HG02610 (cell line): Measurements from ENCODE around the gene KCNIP4.
"Not testable (repeated sequence)": the region's sequence is repeated elsewhere in the genome, so short reads cannot be mapped to it uniquely, and the experiment has no call there.

ENCODE experiments used
- ATAC-seq: cut with Tn5 transposase; IDR thresholded peaks from one replicate; pipeline ENCODE4 v1.9.1; 2021; ENCODE audit warnings: mild to moderate bottlenecking, moderate library complexity; ENCODE audit not compliant: unreplicated experiment

KCNIP4 gene

DNA sequence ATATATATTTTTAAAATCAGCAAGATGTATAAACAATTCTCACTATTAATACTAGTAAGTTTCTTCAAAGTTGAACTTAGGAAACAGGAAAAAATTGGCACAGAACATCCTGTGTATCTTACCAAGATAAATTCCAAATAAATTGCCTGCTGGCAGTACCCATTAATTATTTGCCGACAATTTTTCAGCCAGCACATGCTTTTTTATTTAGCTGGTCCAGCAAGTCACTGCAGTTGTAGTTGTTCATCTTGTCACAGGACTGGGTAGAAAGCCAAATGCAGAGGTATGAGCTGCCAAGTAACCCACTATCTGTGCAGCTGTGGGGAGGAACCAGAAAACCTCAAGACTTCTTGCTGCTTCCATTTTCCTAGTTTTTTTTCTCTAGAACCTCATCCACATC is 1134.9 kb downstream of the KCNIP4 start:
- ATAC-seq: no peak

DNA sequence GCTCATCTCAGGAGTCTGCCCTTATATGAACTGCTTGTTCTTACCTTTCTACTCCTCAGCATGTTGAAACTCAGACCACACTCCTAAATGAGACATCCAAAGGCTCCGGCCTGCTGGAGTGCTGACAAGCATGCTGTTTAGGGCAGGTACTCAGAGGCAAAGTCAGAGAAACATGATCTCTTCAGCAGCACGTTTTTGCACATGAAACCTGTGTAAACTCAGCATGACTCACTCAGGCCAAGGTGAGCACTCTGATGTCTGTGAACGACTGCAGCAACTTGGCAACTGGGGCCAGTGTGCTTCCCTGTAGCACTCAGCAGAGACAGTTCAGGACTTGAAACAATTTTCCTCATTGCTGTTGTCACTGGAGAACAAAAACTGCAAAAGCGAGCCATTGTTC is 1138.8 kb downstream of the KCNIP4 start:
- no peak for ATAC-seq

DNA sequence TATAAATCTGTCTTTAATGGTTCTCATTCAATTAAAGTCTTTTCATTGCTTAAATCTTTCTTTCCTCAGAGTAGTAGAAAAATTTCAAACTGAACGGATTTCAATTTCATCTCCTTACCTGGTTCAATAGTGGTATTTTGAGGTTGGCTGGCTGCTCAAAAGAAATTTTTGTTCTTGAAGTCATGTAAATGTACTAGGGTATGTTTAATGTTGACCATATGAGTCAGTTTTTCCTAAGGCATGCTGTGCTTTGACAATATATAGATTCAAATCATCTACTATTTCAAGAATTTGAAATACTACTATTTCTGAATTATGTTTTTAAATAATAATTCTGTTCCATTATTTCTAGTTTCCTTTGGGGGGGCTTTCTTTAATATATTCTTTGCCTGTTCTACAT is 1142.9 kb downstream of the KCNIP4 start:
- no peak for ATAC-seq

DNA sequence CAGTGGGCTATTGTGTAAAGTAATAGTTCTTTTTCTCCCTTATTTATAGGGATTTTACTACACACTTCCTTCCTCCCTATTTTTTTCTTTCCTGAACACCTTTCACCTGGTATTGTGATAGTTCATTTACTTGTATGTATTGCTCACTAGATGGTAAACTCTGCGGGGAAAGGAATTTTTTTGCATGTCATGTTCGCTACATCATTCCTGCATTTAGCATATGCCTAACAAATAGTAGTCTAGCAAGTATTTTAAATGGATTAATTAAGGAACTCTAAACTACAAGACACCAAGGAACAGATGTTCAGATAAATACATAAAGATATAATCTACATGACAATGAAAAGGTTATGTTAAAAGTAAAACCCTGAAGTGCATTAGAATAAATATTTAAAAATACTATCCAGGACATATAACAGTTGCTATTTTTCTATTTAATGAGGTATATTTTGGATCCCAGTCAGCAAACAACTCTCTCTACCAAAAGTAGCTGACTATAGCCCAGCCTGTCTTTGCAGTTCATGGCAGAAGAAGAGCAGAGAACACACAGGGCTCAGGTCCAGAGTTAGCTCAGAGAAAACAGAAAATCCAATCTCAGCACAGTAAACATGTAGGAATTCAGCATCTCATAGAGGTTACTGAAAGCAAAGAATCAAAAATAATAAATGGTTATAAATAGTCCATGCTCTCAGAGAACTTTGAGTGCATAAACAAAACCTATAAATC is 1160.5 kb downstream of the KCNIP4 start:
- ATAC-seq: no peak

DNA sequence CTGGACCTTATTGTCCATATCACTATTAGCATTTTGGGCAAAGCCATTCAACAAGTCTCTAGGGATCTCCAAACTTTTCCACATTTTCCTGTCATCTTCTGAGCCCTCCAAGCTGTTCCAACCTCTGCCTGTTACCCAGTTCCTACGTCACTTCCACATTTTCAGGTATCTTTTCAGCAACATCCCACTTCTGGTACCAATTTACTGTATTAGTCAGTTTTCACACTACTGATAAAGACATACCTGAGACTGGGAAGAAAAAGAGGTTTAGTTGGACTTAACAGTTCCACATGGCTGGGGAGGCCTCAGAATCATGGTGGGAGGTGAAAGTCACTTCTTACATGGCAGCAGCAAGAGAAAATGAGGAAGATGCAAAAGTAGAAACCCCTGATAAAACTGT is 1165.4 kb downstream of the KCNIP4 start:
- not testable (repeated sequence) for ATAC-seq

DNA sequence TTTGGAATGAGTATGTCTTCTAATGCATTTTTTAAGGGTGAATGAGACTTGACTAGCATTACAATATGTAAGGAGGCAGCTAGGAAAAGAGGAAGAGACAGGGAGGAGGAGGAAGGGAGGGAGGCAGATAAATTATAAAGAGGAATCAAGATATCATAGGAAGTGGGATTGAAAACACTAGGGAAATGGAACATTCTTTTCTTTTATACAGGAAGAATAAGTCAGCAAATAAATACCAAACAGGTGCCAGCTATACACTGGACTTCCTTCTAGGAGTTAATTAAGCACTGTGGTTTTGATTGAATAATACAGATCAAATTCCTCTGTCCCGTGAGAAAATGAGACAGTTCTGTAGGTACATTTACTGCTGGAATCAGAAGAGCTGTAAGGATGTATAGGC is 1169.7 kb downstream of the KCNIP4 start:
- ATAC-seq: no peak

DNA sequence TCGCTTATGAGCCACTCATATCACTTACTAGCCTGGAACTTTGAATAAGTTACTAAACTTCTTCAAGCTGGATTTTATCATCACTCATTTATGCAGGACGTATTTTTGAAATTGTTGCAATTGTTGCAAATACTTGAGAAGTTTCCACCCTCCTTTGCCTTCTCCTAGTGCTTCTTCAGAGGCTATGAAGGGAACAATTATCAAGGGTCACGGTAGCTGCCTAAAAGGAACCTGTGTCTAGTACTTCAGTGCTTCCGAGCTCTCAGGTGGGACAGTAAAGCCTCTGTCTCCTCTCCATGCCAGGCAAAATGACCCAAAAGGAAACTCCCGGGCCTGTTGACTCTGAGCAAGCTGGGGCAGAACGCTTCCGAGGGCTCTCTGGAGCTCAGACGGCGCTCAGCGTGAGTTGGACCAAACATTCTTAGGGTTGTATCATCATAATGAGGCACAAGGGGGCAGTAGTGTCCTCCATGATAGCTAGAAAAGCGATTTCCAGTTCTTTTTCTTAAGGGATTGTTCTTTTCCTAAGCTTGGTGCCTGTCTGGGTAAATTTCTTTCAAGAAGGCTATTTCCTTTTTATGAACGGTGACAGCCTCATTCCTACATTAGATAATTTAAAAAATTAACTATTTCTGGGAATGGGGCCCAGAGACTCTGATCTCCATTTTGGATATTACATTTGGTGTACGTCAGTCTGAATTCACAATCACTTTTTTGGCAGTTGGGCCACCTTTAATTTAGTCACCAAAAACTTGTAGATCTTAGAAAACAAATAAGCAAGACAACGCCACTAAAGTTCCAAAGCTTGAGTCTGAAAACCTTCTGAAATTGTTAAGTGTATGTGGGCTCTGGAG is 1175.2 kb downstream of the KCNIP4 start:
- ATAC-seq: peak; percentile 89

DNA sequence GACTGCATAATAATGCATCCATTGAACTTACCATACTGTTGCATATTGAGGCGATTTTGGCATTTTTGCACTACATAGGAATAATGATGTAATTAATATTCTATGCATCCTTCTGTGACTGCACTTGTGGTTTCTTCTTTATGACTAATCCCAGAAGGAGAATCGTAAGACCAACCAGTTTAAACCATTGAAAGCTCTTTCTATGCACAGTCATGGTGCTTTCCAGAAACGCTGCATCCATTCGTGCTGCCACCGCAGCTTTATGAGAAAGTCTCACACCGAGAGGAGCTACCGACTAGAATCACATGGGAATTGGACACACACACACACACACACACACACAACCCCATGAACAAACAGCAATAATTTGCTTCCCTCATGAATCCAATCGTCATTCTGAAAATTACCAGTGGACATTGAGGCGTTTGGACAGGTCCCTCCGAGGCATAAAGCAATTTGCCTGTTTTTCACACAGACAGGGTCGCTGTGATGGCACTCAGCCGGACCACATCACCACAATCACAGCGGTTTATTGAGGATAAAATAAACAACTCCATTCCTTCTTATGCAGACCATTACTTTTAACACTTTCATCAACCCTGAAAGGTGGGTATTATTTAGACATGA is 1184.1 kb downstream of the KCNIP4 start:
- no peak for ATAC-seq

DNA sequence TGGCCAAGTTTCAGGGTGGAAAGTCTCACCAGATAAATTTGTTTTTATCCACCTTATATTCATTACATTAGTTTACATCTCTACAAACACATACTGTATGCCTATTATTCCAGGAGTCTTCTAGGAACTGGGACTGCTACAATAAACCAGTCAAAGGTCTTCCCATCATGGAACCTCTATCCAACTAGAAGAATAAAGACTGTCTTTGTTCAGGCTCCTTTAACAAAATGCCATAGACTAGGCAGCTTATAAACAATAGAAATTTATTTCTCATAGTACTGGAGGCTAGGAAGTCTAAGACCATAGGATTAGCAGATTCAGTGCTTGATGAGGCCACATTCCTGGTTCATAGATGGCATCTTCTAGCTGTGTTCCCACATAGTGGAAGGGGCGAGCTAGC is 1186.7 kb downstream of the KCNIP4 start:
- ATAC-seq: no peak

DNA sequence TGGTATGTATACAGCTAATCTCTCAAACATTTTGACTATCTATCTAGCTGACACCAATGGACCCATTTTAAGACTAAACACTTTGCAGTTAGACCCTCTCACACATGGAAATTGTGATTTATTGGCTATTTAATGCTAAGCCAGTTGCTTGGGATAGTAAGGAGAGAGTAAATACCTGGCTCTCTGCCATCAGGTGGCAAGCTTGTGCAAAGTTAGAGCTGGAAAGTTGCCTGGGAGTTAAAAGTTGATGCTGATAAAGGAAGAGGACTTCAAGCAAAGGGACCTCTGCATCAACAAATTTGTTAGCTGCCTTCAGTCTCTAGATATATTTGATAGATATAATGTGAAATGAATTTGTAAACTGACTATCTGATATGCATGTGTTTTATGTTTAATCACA is 1187.2 kb downstream of the KCNIP4 start:
- no peak for ATAC-seq

DNA sequence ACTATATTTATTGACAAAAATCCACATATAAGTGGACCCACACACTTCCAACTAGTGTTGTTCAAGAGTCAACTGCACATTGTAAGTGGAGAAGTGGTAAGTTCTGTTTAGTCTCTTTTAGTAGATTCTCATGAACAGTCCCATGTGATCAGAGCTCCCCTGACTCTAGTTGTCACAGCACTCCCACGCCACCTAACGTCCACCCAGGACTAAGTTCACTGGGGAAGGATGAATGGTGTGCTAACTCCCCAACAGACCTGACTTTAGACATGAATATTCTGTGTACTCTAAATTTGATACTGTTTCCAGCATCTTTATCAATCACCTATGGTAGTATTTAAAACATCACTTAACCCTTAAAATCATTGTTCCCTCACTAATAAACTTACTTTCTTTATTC is 1188.5 kb downstream of the KCNIP4 start:
- no peak for ATAC-seq

DNA sequence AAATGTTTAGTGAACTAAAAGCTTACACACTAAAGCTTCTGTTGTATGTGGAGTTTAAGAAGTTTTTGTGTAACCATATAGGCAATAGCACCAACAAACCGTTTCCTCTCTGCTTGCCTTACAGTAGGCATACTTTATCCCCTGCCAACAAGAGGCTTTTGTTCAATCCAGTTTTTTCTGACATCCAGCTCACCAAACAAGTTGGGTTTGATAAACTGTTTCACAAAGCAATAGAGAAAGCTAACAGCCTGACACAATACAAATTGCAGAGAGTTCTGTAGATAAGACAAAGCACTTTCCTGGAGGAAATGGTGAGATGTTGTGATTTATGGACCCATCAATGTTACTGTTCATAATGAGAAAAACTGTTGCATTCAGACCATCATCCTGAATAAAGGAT is 1194.5 kb downstream of the KCNIP4 start:
- ATAC-seq: no peak

DNA sequence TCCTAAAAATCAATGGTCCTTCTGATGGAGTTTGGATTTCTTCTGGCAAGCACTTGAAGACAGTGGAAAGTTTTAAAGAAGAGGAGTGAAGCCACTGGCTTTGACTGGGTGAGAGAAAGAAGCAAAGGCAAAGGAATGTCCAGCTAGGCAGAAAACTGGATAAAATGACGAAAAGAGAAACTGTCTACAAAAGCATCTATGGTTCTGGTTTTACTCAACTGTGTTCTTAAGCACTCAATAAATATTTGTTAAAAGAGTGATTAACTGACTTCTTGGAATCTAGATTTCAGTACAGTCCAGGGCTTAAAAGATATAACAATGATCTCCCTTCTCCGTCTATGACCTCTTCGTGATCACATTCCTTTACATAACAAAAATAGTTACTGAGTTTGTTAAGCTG is 1195.9 kb downstream of the KCNIP4 start:
- no peak for ATAC-seq

DNA sequence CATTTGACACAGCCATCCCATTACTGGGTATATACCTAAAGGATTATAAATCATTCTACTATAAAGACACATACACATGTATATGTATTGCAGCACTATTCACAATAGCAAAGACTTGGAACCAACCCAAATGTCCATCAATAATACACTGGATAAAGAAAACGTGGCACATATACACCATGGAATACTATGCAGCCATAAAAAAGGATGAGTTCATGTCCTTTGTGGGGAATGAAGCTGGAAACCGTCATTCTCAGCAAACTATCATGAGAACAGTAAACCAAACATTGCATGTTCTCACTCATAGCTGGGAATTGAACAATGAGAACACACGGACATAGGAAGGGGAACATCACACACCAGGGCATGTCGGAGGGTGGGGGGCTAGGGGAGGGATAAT is 1202.6 kb downstream of the KCNIP4 start:
- ATAC-seq: not testable (repeated sequence)

DNA sequence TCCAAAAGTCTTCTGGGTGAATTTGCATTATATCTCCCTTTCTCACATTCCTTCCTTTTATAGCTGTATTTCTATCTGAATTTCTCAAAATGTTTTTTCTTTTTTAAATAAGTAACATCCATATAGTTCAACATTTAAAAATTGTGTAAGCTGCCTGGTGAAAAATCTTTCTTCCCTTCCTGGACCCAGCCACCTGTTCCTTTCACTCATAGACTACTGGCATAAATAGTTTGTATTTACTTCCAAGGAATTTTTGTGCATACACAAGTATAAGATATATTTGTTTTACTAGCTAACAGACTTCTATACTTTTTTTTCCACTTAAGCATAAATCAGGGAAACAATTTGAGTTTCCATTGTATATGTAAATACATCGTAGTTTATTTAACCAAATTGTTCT is 1212.6 kb downstream of the KCNIP4 start:
- no peak for ATAC-seq

DNA sequence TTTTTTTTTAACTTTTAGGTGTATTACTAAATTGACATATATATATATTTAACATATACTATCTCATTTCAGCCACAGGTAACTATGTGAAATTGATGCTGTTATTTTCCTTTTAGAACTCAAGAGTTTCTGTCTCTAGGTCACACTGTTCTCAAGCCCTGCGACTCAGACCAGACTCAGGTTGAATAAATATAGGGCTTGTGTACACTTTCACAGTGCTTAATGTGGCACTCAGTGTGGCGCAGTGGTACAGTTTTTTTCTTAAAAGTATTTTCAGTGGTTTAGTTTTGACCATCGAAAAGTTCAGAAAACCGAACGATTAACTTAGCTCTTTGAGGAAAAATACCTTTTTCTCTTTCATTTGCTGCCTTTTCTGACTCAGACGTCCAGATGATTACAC is 1223.7 kb downstream of the KCNIP4 start:
- ATAC-seq: no peak

DNA sequence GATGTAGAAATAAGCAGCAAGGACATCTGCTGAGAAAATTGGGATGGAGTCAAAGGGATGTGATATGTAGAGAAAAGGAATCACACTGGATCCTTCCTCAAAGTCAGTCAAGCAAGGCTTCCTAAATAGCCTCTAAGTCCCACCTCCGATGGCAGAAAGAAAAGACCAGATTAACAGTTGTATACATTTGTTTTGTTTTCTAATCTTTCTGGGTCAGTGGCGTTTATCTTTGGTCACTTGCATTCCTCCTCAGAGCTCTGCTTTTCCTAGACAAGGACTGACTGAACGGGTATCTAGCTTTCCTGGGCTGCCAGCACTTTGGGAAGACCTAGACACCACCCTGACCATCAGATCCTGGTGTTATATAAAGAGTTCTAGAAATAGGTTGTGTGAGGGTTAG is 1225.1 kb downstream of the KCNIP4 start:
- no peak for ATAC-seq

DNA sequence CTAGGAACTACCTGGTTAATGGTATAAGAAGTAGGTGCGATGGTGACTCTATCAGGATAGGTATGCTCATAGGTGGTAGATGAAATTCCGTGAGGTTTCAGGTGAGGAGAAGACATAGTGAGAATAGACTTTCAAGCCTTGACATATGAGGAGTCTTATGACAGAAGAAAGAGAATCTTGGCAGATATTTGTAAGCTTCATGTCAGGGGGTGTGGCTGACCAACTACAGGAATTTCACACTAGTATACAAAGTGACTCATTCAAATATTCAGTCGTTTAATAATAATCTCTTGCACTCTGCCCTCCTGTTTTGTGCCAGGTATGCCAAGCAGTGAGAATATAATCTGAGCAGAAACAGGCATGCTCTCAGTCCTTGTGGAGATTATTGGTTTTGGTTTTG is 1225.6 kb downstream of the KCNIP4 start:
- ATAC-seq: no peak

DNA sequence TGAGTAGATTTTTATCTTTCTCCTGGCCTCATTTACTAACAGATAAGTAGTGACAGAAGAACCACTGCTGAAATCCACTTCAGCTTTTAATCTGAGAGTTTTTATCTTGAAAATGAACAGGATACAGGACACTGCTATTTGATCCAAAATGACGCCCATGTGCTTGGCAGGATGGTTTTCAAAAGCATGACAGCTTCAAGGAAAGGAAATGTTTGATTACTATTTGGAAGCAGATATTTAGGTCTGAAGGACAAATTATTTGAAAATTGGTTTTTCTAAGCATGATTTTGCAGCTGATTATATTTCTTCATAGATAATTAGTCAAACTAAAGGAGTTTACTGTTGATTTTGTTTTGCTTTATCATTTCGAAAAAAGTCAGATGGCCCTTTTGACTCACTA is 1237.2 kb downstream of the KCNIP4 start:
- no peak for ATAC-seq

DNA sequence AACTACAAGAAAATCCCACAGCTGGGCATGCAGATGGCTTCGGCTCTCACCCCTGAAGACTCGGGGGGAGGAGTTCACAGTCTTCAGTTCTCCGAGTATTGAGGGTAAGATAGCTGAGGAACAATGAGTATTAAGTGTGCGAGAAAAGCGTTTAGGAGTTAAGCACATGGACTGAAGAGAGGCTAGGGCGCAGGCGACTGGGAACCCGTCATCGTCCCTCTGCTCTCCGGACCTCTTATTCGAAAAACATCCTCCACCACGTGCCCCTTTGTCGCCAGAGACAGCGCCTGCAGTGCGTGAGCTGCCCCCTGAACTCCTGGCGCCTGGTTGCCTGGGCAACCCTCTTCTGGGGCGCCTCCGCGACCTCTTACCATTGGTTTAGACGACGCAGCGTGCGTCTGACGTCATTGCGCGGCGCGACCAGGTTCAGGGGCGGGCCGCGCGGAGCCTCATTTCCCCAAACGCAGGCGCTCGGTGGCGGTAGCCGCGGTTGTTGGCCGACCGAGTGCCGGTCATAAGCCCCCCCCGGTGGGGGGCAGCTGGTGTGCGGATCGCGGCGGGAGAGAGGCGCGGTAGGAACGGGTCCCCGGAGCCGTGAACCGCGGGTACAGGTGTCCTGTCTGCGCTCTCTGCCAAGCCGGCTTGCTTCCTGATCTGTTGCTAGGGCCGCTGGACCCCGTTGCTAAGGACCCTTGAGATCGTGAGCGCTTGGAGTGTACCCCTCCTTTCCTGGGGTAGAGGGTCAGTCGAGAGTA is 1248.4 kb downstream of the KCNIP4 start, which contains the start of gene PACRGL:
Gene PACRGL, plus strand, starts transcription at position 452 of the 755 bp plus-strand sequence. CDS start 4,024 bp downstream, outside the sequence.
- ATAC-seq: peak; percentile 100

DNA sequence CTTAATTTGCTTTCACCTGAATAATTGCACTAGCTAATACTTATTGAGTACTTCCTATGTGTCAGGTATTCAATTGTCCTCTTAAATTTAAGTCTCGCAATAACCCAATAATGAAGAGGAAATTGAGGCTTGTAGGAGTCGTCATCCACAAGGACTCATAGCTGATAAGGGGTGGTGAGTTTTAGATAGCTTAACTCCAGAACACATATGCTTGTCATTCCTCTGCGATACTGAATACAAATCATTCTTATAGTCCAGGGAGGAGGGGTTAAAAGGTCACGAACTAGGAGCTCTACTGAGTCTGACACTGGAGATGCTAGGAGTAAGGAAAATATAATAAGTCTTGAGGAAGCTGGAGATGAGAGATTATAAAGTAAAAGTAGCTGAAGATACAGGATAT is 1249.8 kb downstream of the KCNIP4 start:
- ATAC-seq: no peak
